Neural cell (in vitro differentiated cells): ENCODE measurements around the gene DLAT. TPM values are rescaled to one million over a fixed set of nuclear protein-coding genes. Genes with fewer than 3 reads are reported as not detected.
"Not testable (repeated sequence)": the region's sequence is repeated elsewhere in the genome, so short reads cannot be mapped to it uniquely, and the experiment has no call there.

Source experiments
- H2AFZ ChIP-seq: fragments of 200-600, 300-800 bp; sonication (generic), shearing (Covaris generic); 2 replicates; pipeline ENCODE4 v1.6.0; 2014; ENCODE audit warnings: low read depth, mild to moderate bottlenecking, antibody characterized with exemption, low read length, moderate library complexity
- H3F3A ChIP-seq: fragments of 200-600 bp; shearing (Covaris generic); 2 replicates; pipeline ENCODE4 v1.6.1; 2016; ENCODE audit warnings: mild to moderate bottlenecking, moderate library complexity, mixed read lengths, antibody characterized with exemption, low read length; ENCODE audit not compliant: insufficient read depth, poor library complexity, severe bottlenecking
- H3K27ac ChIP-seq: fragments of 200-600, 300-800 bp; sonication (generic), shearing (Covaris generic); 2 replicates; pipeline ENCODE4 v1.5.1; 2014; ENCODE audit warnings: mild to moderate bottlenecking, low read length, moderate library complexity
- H3K27me3 ChIP-seq: fragments of 300-800, 200-600 bp; sonication (generic), shearing (Covaris generic); 2 replicates; pipeline ENCODE4 v1.6.0; 2014; ENCODE audit warnings: mild to moderate bottlenecking, low read depth, low read length, moderate library complexity; ENCODE audit not compliant: insufficient read depth
- H3K36me3 ChIP-seq: fragments of 300-800, 200-600 bp; sonication (generic), shearing (Covaris generic); 2 replicates; pipeline ENCODE4 v1.5.1; 2014; ENCODE audit warnings: mild to moderate bottlenecking, antibody characterized with exemption, low read length, moderate library complexity; ENCODE audit not compliant: insufficient read depth
- H3K4me2 ChIP-seq: fragments of 300-800, 200-600 bp; sonication (generic), shearing (Covaris generic); 2 replicates; pipeline ENCODE4 v1.6.0; 2014; ENCODE audit warnings: mild to moderate bottlenecking, low read length
- H3K4me3 ChIP-seq: fragments of 300-800, 200-600 bp; sonication (generic), shearing (Covaris generic); 2 replicates; pipeline ENCODE4 v1.5.1; 2014; ENCODE audit warnings: mild to moderate bottlenecking, low read length, moderate library complexity
- H3K79me2 ChIP-seq: fragments of 200-600 bp; shearing (Covaris generic); replicated peaks from 2 replicates; pipeline ENCODE4 v1.6.0; 2014; ENCODE audit warnings: mild to moderate bottlenecking, low read length, moderate library complexity; ENCODE audit not compliant: insufficient read depth
- H3K9ac ChIP-seq: fragments of 300-800, 200-600 bp; sonication (generic), shearing (Covaris generic); 2 replicates; pipeline ENCODE4 v1.6.1; 2016; ENCODE audit warnings: mild to moderate bottlenecking, low read length, mixed read lengths
- H3K9me2 ChIP-seq: fragments of 200-600 bp; shearing (Covaris generic); 2 replicates; pipeline ENCODE4 v1.6.1; 2016; ENCODE audit warnings: mild to moderate bottlenecking, low read length, mixed read lengths; ENCODE audit not compliant: insufficient read depth
- H3K9me3 ChIP-seq: fragments of 200-600, 300-800 bp; sonication (generic), shearing (Covaris generic); 2 replicates; pipeline ENCODE4 v1.6.1; 2016; ENCODE audit warnings: mild to moderate bottlenecking, mixed run types, low read length, moderate library complexity, mixed read lengths
- H4K20me1 ChIP-seq: fragments of 200-600 bp; shearing (Covaris generic); 2 replicates; pipeline ENCODE4 v1.6.1; 2016; ENCODE audit warnings: mild to moderate bottlenecking, mixed run types; ENCODE audit not compliant: insufficient read depth
- EP300 ChIP-seq: fragments of 450-650 bp; conservative IDR thresholded peaks from 2 replicates; pipeline ENCODE4 v1.6.1; 2014; ENCODE audit warnings: antibody characterized with exemption, mild to moderate bottlenecking, moderate library complexity; ENCODE audit not compliant: poor library complexity, severe bottlenecking
- EZH2 ChIP-seq: fragments of 200-600, 300-800 bp; shearing (Covaris generic), sonication (generic); IDR thresholded peaks from 2 replicates; pipeline ENCODE4 v1.6.1; 2014; ENCODE audit warnings: antibody characterized with exemption, low read length, borderline replicate concordance, mild to moderate bottlenecking; ENCODE audit not compliant: insufficient read depth, poor library complexity, severe bottlenecking
- MXI1 ChIP-seq: fragments of 450-650 bp; conservative IDR thresholded peaks from 2 replicates; pipeline ENCODE4 v1.6.1; 2014; ENCODE audit warnings: antibody characterized with exemption, mild to moderate bottlenecking; ENCODE audit not compliant: poor library complexity, severe bottlenecking
- POLR2AphosphoS5 ChIP-seq: IDR thresholded peaks from 2 replicates; pipeline ENCODE4 v1.6.1; 2012
- RAD21 ChIP-seq: fragments of 450-650 bp; conservative IDR thresholded peaks from 2 replicates; pipeline ENCODE4 v1.6.1; 2014; ENCODE audit warnings: antibody characterized with exemption, mild to moderate bottlenecking, moderate library complexity
- SMC3 ChIP-seq: fragments of 450-650 bp; conservative IDR thresholded peaks from 2 replicates; pipeline ENCODE4 v1.6.1; 2014; ENCODE audit warnings: antibody characterized with exemption, mild to moderate bottlenecking, moderate library complexity; ENCODE audit not compliant: poor library complexity
- TAF1 ChIP-seq: IDR thresholded peaks from 2 replicates; pipeline ENCODE4 v1.6.1; 2012; ENCODE audit warnings: low read depth
- polyA plus RNA-seq: library from polyadenylated mRNA; depleted of rRNA; stranded (reverse); fragments of >200 nt; gene quantifications from 2 replicates; pipeline ENCODE4 v1.2.3, GENCODE V29; 2014
- TF ChIP-seq, protein P1 (sequence below): IDR thresholded peaks from 2 replicates; pipeline ENCODE4 v1.6.1; 2012; ENCODE audit warnings: borderline replicate concordance
- TF ChIP-seq, protein P2 (sequence below): fragments of 450-650 bp; IDR thresholded peaks from 2 replicates; pipeline ENCODE4 v1.5.1; 2014; ENCODE audit warnings: antibody characterized with exemption, mild to moderate bottlenecking, moderate library complexity; ENCODE audit not compliant: poor library complexity, severe bottlenecking

The DLAT gene
- polyA plus RNA-seq, 1 donor from 2014 or later: 38.3 TPM

DNA sequence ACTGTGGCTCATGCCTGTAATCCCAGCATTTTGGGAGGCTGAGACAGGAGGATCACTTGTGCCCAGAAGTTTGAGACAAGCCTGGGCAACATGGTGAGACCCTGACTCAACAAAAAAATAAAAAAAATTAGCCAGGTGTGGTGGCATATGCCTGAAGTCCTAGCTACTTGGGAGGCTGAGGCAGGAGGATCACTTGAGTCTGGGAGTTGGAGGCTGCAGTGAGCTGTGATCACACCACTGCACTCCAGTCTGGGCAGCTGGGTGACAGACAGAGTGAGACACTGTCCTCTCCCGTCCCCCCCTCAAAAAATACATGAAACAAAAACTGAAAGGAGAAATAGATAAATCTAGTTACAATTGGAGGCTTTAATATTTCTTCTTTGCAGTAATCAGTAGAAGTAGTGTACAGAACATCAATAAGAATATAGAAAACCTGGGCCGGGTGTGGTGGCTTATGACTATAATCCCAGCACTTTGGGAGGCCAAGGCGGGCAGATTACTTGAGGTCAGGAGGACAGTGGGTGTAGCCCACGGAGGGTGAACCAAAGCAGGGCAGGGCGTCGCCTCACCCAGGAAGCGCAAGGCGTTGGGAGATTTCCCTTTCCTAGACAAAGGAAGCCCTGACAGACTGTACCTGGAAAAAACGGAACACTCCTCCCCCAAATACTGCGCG, 19.6 kb upstream of the DLAT start:
- H3K27me3 ChIP-seq: no peaks in the 10 kb centered on the region
- H3K4me3 ChIP-seq: no peak overlapping the region
- no peak overlapping the region for H2AFZ ChIP-seq
- H3K27ac ChIP-seq: no peak overlapping the region
- no peak for TF ChIP-seq SMC3
- no peak for TF ChIP-seq POLR2AphosphoS5
- TF ChIP-seq, protein P1, sequence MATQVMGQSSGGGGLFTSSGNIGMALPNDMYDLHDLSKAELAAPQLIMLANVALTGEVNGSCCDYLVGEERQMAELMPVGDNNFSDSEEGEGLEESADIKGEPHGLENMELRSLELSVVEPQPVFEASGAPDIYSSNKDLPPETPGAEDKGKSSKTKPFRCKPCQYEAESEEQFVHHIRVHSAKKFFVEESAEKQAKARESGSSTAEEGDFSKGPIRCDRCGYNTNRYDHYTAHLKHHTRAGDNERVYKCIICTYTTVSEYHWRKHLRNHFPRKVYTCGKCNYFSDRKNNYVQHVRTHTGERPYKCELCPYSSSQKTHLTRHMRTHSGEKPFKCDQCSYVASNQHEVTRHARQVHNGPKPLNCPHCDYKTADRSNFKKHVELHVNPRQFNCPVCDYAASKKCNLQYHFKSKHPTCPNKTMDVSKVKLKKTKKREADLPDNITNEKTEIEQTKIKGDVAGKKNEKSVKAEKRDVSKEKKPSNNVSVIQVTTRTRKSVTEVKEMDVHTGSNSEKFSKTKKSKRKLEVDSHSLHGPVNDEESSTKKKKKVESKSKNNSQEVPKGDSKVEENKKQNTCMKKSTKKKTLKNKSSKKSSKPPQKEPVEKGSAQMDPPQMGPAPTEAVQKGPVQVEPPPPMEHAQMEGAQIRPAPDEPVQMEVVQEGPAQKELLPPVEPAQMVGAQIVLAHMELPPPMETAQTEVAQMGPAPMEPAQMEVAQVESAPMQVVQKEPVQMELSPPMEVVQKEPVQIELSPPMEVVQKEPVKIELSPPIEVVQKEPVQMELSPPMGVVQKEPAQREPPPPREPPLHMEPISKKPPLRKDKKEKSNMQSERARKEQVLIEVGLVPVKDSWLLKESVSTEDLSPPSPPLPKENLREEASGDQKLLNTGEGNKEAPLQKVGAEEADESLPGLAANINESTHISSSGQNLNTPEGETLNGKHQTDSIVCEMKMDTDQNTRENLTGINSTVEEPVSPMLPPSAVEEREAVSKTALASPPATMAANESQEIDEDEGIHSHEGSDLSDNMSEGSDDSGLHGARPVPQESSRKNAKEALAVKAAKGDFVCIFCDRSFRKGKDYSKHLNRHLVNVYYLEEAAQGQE: no peak
- TF ChIP-seq EZH2: no peak
- TF ChIP-seq TAF1: no peak
- TF ChIP-seq, protein P2, sequence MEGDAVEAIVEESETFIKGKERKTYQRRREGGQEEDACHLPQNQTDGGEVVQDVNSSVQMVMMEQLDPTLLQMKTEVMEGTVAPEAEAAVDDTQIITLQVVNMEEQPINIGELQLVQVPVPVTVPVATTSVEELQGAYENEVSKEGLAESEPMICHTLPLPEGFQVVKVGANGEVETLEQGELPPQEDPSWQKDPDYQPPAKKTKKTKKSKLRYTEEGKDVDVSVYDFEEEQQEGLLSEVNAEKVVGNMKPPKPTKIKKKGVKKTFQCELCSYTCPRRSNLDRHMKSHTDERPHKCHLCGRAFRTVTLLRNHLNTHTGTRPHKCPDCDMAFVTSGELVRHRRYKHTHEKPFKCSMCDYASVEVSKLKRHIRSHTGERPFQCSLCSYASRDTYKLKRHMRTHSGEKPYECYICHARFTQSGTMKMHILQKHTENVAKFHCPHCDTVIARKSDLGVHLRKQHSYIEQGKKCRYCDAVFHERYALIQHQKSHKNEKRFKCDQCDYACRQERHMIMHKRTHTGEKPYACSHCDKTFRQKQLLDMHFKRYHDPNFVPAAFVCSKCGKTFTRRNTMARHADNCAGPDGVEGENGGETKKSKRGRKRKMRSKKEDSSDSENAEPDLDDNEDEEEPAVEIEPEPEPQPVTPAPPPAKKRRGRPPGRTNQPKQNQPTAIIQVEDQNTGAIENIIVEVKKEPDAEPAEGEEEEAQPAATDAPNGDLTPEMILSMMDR: no peak
- TF ChIP-seq EP300: no peak
- no peak for TF ChIP-seq MXI1
- TF ChIP-seq RAD21: no peak
- H3K4me2 ChIP-seq: no peak overlapping the region
- no peaks in the 10 kb centered on the region for H4K20me1 ChIP-seq
- no peaks in the 10 kb centered on the region for H3F3A ChIP-seq
- no peaks in the 10 kb centered on the region for H3K79me2 ChIP-seq
- H3K9me3 ChIP-seq: no peaks in the 10 kb centered on the region
- no peaks in the 10 kb centered on the region for H3K9me2 ChIP-seq
- peaks cover 8% of the 10 kb centered on the region for H3K36me3 ChIP-seq
- no peak overlapping the region for H3K9ac ChIP-seq

DNA sequence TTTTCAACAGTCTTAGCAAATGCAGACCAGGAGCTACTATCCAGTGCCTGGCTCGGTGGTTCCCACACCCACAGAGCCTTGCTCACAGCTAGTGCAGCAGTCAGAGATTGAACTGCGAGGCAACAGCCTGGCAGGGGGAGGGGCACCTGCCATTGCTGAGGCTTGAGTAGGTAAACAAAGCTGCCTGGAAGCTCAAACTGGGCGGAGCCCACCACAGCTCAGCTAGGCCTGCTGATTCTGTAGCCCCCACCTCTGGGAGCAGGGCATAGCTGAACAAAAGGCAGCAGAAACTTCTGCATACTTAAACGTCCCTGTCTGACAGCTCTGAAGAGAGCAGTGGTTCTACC, 19.1 kb upstream of the DLAT start:
- H3K4me3 ChIP-seq, H3K27ac ChIP-seq, H3K79me2 ChIP-seq, H3K9ac ChIP-seq, H2AFZ ChIP-seq, H3K27me3 ChIP-seq, H3K9me2 ChIP-seq, H3F3A ChIP-seq, H3K4me2 ChIP-seq, H4K20me1 ChIP-seq, H3K9me3 ChIP-seq, H3K36me3 ChIP-seq: not testable (repeated sequence)

DNA sequence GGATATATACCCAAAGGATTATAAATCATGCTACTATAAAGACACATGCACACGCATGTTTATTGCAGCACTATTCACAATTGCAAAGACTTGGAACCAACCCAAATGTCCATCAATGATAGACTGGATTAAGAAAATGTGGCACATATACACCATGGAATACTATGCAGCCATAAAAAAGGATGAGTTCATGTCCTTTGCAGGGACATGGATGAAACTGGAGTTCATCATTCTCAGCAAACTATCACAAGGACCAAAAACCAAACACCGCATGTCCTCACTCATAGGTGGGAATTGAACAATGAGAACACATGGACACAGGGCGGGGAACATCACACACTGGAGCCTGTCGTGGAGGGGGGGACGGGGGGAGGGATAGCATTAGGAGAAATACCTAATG, 13.8 kb upstream of the DLAT start:
- H3K27ac ChIP-seq, H2AFZ ChIP-seq, H3K36me3 ChIP-seq, H3K9ac ChIP-seq, H3K9me3 ChIP-seq, H3K4me3 ChIP-seq, H3K9me2 ChIP-seq, H3K27me3 ChIP-seq, H4K20me1 ChIP-seq, H3K79me2 ChIP-seq, H3F3A ChIP-seq, H3K4me2 ChIP-seq: not testable (repeated sequence)
